GM12878 (cell line): ENCODE results near the gene HCN3. TPM values are rescaled to one million over a fixed set of nuclear protein-coding genes. Genes with fewer than 3 reads are reported as not detected.

Source experiments
- ATAC-seq: fragments of 200-7000 bp; cut with Tn5 transposase; 3 replicates; pipeline ENCODE4 v1.9.1; 2020; ENCODE audit warnings: mild to moderate bottlenecking, moderate library complexity
- BruUV-seq: library from RNA; stranded (reverse); fragments of 400-500 nt; replicated peaks from 2 replicates; lab custom pipeline; 2021; lab: Mats Ljungman, UMichigan
- CTCF ChIA-PET: fragments of 300-600 bp; sonication (Branson Sonifier 250); formaldehyde crosslinking; extraction: SDS; loops from one replicate; lab custom pipeline; 2021; ENCODE audit warnings: inconsistent platforms; lab: Yijun Ruan, JAX
- POLR2A ChIA-PET: fragments of 350-600 bp; formaldehyde crosslinking; extraction: SDS; loops from one replicate; lab custom pipeline; 2021; ENCODE audit warnings: inconsistent platforms; lab: Charles Lee
- RAD21 ChIA-PET: fragments of 300-600 bp; sonication (Branson Sonifier 250); formaldehyde crosslinking; loops from one replicate; lab custom pipeline; 2023; ENCODE audit warnings: antibody characterized with exemption; ENCODE audit not compliant: unreplicated experiment; lab: Charles Lee
- SMC1A ChIA-PET: fragments of 300-600 bp; sonication (Branson Sonifier 250); formaldehyde crosslinking; loops from one replicate; lab custom pipeline; 2023; ENCODE audit not compliant: unreplicated experiment, uncharacterized antibody; lab: Charles Lee
- DNase-seq: peaks from one replicate; pipeline ENCODE4 v3.0.0-alpha.2; 2011; ENCODE audit warnings: low read depth, low spot score
- FAIRE-seq: peaks from 3 replicates; lab custom pipeline; 2011; peaks lifted over from hg19 to GRCh38; lab: Jason Lieb, UNC
- H2AFZ ChIP-seq: 2 replicates; pipeline ENCODE4 v1.6.0; 2011; ENCODE audit warnings: low read depth, low read length, control low read depth; ENCODE audit not compliant: control insufficient read depth
- H3K27ac ChIP-seq: 2 replicates; pipeline ENCODE4 v1.5.1; 2011; ENCODE audit warnings: control low read depth; ENCODE audit not compliant: control insufficient read depth, insufficient read depth
- H3K27me3 ChIP-seq, 2 experiments: replicated peaks in 1 of 2; 2 replicates each; pipeline versions ENCODE4 v1.6.0 to v1.6.1; 2011; ENCODE audit warnings: low read length in 1 of 2; ENCODE audit not compliant: control insufficient read depth in 2 of 2, insufficient read depth in 2 of 2
- H3K36me3 ChIP-seq, 2 experiments: 2 replicates each; pipeline ENCODE4 v1.5.1; 2011; ENCODE audit warnings: low read length in 1 of 2; ENCODE audit not compliant: control insufficient read depth in 2 of 2, insufficient read depth in 2 of 2
- H3K4me1 ChIP-seq: 2 replicates; pipeline ENCODE4 v1.6.1; 2011; ENCODE audit warnings: mild to moderate bottlenecking, low read length, moderate library complexity, mixed read lengths; ENCODE audit not compliant: control insufficient read depth, insufficient read depth
- H3K4me2 ChIP-seq: 2 replicates; pipeline ENCODE4 v1.6.0; 2011; ENCODE audit warnings: control low read depth; ENCODE audit not compliant: control insufficient read depth, insufficient read depth
- H3K4me3 ChIP-seq: fragments of 200-600 bp; sonication (generic); 2 replicates; pipeline ENCODE4 v1.5.1; 2016
- H3K79me2 ChIP-seq: 2 replicates; pipeline ENCODE4 v1.6.0; 2011; ENCODE audit warnings: low read length; ENCODE audit not compliant: control insufficient read depth, insufficient read depth
- H3K9ac ChIP-seq: 2 replicates; pipeline ENCODE4 v1.8.0; 2011; ENCODE audit warnings: low read length, control low read depth, mixed read lengths; ENCODE audit not compliant: control insufficient read depth, insufficient read depth
- H3K9me3 ChIP-seq: replicated peaks from 3 replicates; pipeline ENCODE4 v1.5.1; 2011; ENCODE audit warnings: mild to moderate bottlenecking, low read length; ENCODE audit not compliant: control insufficient read depth, insufficient read depth
- H4K20me1 ChIP-seq: 2 replicates; pipeline ENCODE4 v1.6.0; 2011; ENCODE audit not compliant: control insufficient read depth, insufficient read depth
- BACH1 ChIP-seq: fragments of 450-650 bp; IDR thresholded peaks from 2 replicates; pipeline ENCODE4 v1.6.1; 2017; ENCODE audit warnings: mild to moderate bottlenecking, borderline replicate concordance
- BRCA1 ChIP-seq: IDR thresholded peaks from 2 replicates; pipeline ENCODE4 v1.6.1; 2011; ENCODE audit warnings: low read depth, low read length, improper control_type of control experiment
- ETV6 ChIP-seq, 2 experiments: fragments of 450-650 bp in 1 of 2; IDR thresholded peaks in 1 of 2; conservative IDR thresholded peaks in 1 of 2; 2 replicates each; pipeline ENCODE4 v1.6.1; 2014; ENCODE audit warnings: antibody characterized with exemption in 1 of 2, borderline replicate concordance in 1 of 2, low read depth in 1 of 2, mild to moderate bottlenecking in 1 of 2, moderate library complexity in 1 of 2
- FOXK2 ChIP-seq: fragments of 450-650 bp; IDR thresholded peaks from 2 replicates; pipeline ENCODE4 v1.6.1; 2017; ENCODE audit warnings: mild to moderate bottlenecking, moderate library complexity
- KAT2A ChIP-seq: conservative IDR thresholded peaks from 2 replicates; pipeline ENCODE4 v1.6.1; 2011; ENCODE audit warnings: low read depth, low read length; ENCODE audit not compliant: control insufficient read depth
- KDM1A ChIP-seq: fragments of 200-600 bp; sonication (generic); IDR thresholded peaks from 2 replicates; pipeline ENCODE4 v1.6.1; 2016; ENCODE audit warnings: borderline replicate concordance
- MTA2 ChIP-seq: fragments of 450-650 bp; IDR thresholded peaks from 2 replicates; pipeline ENCODE4 v1.6.1; 2016; ENCODE audit warnings: low read depth, mild to moderate bottlenecking, moderate library complexity
- NFYB ChIP-seq: IDR thresholded peaks from 2 replicates; pipeline ENCODE4 v1.6.1; 2011; ENCODE audit warnings: low read depth, mild to moderate bottlenecking, low read length, improper control_type of control experiment, moderate library complexity; ENCODE audit not compliant: insufficient read depth
- SIX5 ChIP-seq: IDR thresholded peaks from 2 replicates; pipeline ENCODE4 v1.6.1; 2011; ENCODE audit warnings: mild to moderate bottlenecking, low read depth, low read length, moderate library complexity; ENCODE audit not compliant: severe bottlenecking
- STAT3 ChIP-seq: IDR thresholded peaks from 2 replicates; pipeline ENCODE4 v1.6.1; 2011; ENCODE audit warnings: low read depth, low read length, improper control_type of control experiment
- WGBS: methylation state at CpG from one replicate; pipeline ENCODE4 v1.1.6; 2016; ENCODE audit warnings: low lambda C conversion rate; ENCODE audit not compliant: insufficient replicate concordance, insufficient coverage; ENCODE audit errors: missing lambda C conversion rate; 5-methylcytosine and 5-hydroxymethylcytosine counted together
- in situ Hi-C: fragments of 300-500 bp; cut with MboI; formaldehyde crosslinking; loops from 9 replicates; pipeline ENCODE4 v1.14.3; 2018; ENCODE audit warnings: mixed read lengths
- intact Hi-C: fragments of 100-400 bp; cut with micrococcal nuclease; formaldehyde crosslinking; loops from one replicate; pipeline ENCODE4 v1.14.2; 2022; ENCODE audit not compliant: unreplicated experiment
- polyA plus RNA-seq, 11 experiments: library from polyadenylated mRNA; depleted of rRNA in 4 of 11; unstranded in 6 of 11; stranded (reverse) in 5 of 11; fragments of >200 nt; fragmentation: Nextera tagmentation in 4 of 11; fragmentation: Illumina TruSeq in 1 of 11; extraction: Ambion mirVana in 4 of 11; extraction: Trizol in 1 of 11; gene quantifications; 1 replicate in 1 of 11; 2 replicates in 10 of 11; pipeline versions ENCODE4 v1.2.1 to v1.2.3, GENCODE V29; 2011 to 2016; ENCODE audit warnings: inconsistent platforms in 2 of 11, missing spikeins in 2 of 11, low read depth in 1 of 11
- total RNA-seq, 4 experiments: library from RNA; depleted of rRNA in 3 of 4; stranded (reverse); fragments of >200 nt in 3 of 4; fragmentation: Illumina TruSeq in 1 of 4; extraction: Trizol in 1 of 4; gene quantifications; 2 replicates each; pipeline versions ENCODE4 v1.2.1 to v1.2.3, GENCODE V29; 2013 to 2021
- TF ChIP-seq, protein P1 (sequence below): IDR thresholded peaks from 2 replicates; pipeline ENCODE4 v1.6.1; 2011; ENCODE audit warnings: mild to moderate bottlenecking, low read depth, low read length, moderate library complexity; ENCODE audit not compliant: insufficient replicate concordance
- TF ChIP-seq, protein P2 (sequence below), 3 experiments: IDR thresholded peaks in 2 of 3; conservative IDR thresholded peaks in 1 of 3; 2 replicates each; pipeline ENCODE4 v1.5.1; 2011; ENCODE audit warnings: low read depth in 3 of 3, low read length in 3 of 3, mild to moderate bottlenecking in 3 of 3, control low read depth in 2 of 3, moderate library complexity in 2 of 3, inconsistent platforms in 1 of 3, mixed read lengths in 1 of 3; ENCODE audit not compliant: control insufficient read depth in 2 of 3, insufficient read depth in 1 of 3; ENCODE audit errors: extremely low read depth in 1 of 3

Gene HCN3
- total and polyA plus RNA-seq, 10 of the 15 experiments (the other 5 are each of a cell fraction or from before 2014, with no cell fraction given): 0.08 to 4.1 (median 1.8) TPM

- 76% methylated on average over 11 of the region's 11 CpGs for WGBS
- no peaks in the 10 kb centered on the region for H4K20me1 ChIP-seq
- ATAC-seq (no peak), DNase-seq (no peak), FAIRE-seq (no peak)
- H3K36me3 ChIP-seq: peaks cover 7 to 17% of the 10 kb centered on the region in 2 experiments
- BruUV-seq: no TSS peak
- H3K4me3 ChIP-seq: no peak overlapping the region
- no peaks in the 10 kb centered on the region for H3K4me1 ChIP-seq
- no peaks in the 10 kb centered on the region for H3K79me2 ChIP-seq
- in situ Hi-C loops: no loop called here
- RAD21 ChIA-PET: no interaction called here
- POLR2A ChIA-PET: interaction anchor here (0.7 kb wide), 3 partner anchors 13 to 1194 kb away, joined by 4 to 7 read pairs (median 5); no protein-coding TSS in a partner anchor
- no peak overlapping the region for H3K9ac ChIP-seq
- no peak overlapping the region for H3K27ac ChIP-seq
- TF ChIP-seq KAT2A: no peak
- no peak for TF ChIP-seq STAT3
- TF ChIP-seq ETV6 (conservative IDR thresholded peaks at IDR 0.05 in 1 of 2, IDR thresholded peaks at IDR 0.05 in 1 of 2; ENCODE audit: borderline replicate concordance in 1 of 2, low read depth in 1 of 2): no peak
- TF ChIP-seq NFYB: no peak
- no peak for TF ChIP-seq KDM1A
- TF ChIP-seq SIX5: no peak
- TF ChIP-seq MTA2: no peak
- no peak for TF ChIP-seq BRCA1
- TF ChIP-seq, protein P1, sequence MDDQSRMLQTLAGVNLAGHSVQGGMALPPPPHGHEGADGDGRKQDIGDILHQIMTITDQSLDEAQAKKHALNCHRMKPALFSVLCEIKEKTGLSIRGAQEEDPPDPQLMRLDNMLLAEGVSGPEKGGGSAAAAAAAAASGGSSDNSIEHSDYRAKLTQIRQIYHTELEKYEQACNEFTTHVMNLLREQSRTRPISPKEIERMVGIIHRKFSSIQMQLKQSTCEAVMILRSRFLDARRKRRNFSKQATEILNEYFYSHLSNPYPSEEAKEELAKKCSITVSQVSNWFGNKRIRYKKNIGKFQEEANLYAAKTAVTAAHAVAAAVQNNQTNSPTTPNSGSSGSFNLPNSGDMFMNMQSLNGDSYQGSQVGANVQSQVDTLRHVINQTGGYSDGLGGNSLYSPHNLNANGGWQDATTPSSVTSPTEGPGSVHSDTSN: no peak
- no peak for TF ChIP-seq BACH1
- no peak for TF ChIP-seq FOXK2
- TF ChIP-seq, protein P2, sequence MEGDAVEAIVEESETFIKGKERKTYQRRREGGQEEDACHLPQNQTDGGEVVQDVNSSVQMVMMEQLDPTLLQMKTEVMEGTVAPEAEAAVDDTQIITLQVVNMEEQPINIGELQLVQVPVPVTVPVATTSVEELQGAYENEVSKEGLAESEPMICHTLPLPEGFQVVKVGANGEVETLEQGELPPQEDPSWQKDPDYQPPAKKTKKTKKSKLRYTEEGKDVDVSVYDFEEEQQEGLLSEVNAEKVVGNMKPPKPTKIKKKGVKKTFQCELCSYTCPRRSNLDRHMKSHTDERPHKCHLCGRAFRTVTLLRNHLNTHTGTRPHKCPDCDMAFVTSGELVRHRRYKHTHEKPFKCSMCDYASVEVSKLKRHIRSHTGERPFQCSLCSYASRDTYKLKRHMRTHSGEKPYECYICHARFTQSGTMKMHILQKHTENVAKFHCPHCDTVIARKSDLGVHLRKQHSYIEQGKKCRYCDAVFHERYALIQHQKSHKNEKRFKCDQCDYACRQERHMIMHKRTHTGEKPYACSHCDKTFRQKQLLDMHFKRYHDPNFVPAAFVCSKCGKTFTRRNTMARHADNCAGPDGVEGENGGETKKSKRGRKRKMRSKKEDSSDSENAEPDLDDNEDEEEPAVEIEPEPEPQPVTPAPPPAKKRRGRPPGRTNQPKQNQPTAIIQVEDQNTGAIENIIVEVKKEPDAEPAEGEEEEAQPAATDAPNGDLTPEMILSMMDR (IDR thresholded peaks at IDR 0.05 in 2 of 3, conservative IDR thresholded peaks at IDR 0.05 in 1 of 3; ENCODE audit: control insufficient read depth in 2 of 3, extremely low read depth in 1 of 3, insufficient read depth in 1 of 3, low read depth in 3 of 3, low read length in 3 of 3): no peak
- TF ChIP-seq, all 136 proteins: peak for 0
- H3K27me3 ChIP-seq: no peaks in the 10 kb centered on the region
- ChIA-PET SMC1A (no interaction called here), CTCF (no interaction called here)
- H3K4me2 ChIP-seq: no peak overlapping the region
- intact Hi-C loops: no loop called here
- no peaks in the 10 kb centered on the region for H3K9me3 ChIP-seq
- no peak overlapping the region for H2AFZ ChIP-seq
Observed at GRCh38 chr1:155329980-155330598, 52.8 kb downstream of the HCN3 start.
